Measurements from ENCODE around the gene MAGEL2. TPM values are rescaled to one million over a fixed set of nuclear protein-coding genes. Genes with fewer than 3 reads are reported as not detected.
"Not testable (repeated sequence)": the region's sequence is repeated elsewhere in the genome, so short reads cannot be mapped to it uniquely, and the experiment has no call there.

The MAGEL2 gene
- total RNA-seq, 1 experiment from 2014 or later = not detected

DNA sequence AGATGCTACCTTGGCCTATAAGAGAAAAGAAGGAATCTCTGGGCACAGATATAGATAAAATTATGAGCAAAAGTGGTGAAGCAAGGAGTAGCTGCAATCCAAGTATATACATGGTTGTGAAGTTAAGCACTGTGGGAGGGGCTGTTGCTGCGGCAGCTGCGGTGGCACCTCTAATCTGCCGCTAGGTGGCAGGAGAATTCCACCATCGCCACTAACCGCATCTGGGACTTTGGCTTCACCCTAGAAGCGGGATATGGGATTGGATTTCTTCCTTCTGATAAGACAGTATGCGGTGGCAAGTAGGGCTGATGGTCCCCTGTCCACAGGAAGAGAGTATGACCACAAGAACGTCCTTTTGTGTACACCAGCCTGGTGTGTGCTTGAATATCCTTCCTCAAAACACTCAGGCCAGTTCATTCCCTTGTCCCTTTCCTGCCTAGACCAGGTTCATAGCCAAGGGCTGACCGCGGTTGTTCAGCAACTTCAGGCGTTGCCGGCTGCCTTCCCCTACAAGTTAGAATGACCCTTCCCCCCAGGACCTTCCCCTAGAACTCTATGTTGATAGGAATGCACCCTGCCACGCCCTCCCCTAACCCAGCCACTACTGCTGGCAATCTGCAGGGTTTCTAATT, 5.1 kb downstream of the MAGEL2 start:
- no peaks in the 10 kb centered on the region for H3K9me3 ChIP-seq
- H3K36me3 ChIP-seq = no peaks in the 10 kb centered on the region
- no peak overlapping the region for H3K4me3 ChIP-seq
- H3K27me3 ChIP-seq = no peaks in the 10 kb centered on the region
- peak; percentile 50 for DNase-seq

DNA sequence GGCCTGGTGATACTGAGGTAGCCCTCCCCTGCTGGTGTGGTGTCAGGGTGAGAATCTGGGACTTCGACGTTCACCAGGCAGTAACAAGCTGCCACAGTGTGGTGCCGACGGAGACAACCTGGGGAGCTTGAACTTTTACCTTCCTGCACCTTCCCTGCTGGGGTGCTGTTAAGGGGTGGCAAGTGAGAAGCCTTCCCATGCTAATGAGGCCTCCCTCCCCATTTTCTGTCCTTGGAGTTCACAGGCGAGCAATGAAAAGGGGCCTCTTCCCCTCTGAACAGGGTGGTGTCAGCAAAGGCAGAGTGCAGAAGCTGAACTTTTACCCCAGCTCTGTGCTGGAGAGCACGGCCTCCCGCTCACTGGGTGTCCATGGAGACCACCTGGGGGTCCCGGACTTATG, 13.5 kb downstream of the MAGEL2 start:
- no peaks in the 10 kb centered on the region for H3K9me3 ChIP-seq

DNA sequence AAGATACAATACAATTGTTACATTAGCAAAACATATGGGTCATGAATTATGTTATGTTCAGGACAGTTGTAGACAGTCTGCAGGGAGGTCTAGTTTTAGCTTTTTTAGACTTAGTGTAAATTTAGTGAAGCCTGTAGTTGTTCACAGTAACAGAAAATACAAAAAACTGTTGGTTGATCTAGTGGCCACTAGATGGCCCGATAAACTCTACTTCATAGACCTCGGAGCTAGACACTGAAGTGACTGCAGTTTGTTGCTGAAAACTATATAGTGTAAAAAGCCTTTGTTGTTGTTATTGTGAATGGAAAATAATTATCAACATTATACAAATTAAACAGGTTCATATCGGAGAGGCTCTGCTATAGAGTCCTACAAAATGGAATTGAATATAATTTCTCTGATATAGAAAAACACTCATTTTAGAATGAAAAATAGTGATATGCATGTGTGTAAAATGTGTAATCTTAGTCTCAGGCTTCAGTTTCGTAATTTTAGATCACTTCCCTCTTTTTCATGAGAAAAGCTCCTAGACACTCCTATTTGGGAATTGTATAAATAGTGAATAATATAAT, 18.3 kb downstream of the MAGEL2 start:
- DNase-seq = no peak
- Histone ChIP-seq H3K36me3 (no peaks in the 10 kb centered on the region), H3K9me3 (no peaks in the 10 kb centered on the region), H3K27me3 (peaks cover 4% of the 10 kb centered on the region; the same call in 1 of the 2 replicates), H3K4me3 (no peak overlapping the region)

More for the DNA sequence above, 13.5 kb downstream of the MAGEL2 start:
- no peak for DNase-seq
- Histone ChIP-seq H3K36me3 (no peaks in the 10 kb centered on the region), H3K4me3 (no peak overlapping the region), H3K27me3 (no peaks in the 10 kb centered on the region)

DNA sequence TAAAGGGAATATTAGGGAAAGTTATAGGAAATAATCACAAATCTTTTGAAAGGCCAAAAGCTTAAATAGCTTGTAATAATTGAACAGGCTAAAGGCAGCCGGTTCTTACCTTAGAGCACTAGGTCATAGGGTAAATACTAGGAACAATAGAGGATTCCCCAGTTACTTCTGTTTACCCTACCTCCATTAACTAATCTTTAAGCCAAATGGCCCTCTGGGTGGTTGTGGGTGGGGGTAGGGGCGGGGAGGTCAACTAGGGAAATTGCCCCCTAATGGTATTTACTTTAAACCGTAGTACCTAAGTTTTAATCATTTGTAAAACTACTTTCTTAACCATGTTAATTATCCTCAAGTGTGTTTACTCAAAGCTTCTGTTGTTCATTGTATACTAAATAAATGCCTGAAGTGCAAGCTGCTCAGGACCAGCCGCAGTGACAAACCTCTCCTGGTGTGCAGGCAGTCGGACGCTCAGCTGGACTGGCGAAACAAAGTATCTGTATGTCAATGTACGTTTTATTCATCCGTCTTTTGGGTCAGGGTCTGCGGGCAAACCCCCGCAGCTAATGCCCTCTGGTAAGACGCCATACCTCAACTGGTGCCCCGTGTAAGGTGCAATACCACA, 18.9 kb downstream of the MAGEL2 start:
- Histone ChIP-seq H3K36me3 (no peaks in the 10 kb centered on the region), H3K4me3 (no peak overlapping the region), H3K27me3 (peaks cover 4% of the 10 kb centered on the region; the same call in 1 of the 2 replicates), H3K9me3 (no peaks in the 10 kb centered on the region)
- DNase-seq = no peak

DNA sequence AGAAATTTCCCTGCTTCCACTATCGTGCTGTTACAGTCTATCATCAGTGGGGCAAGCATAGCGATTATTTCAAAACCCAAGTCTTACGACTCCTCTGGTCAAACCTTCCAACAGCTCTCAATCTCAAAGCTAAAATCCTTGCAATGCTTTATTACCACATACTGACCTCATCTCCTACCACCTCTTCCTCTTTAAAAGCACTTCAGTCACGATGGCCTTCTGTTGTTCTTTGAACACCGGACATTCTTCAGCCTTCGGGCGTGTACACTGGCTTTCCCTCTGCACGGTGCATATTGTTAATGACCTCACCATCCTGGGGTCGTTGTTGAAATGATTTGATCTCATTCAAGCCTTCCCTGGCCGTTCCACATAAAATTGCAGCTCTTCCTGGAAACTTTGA, 31.1 kb downstream of the MAGEL2 start:
- no peak overlapping the region for H3K4me3 ChIP-seq
- DNase-seq = no peak

DNA sequence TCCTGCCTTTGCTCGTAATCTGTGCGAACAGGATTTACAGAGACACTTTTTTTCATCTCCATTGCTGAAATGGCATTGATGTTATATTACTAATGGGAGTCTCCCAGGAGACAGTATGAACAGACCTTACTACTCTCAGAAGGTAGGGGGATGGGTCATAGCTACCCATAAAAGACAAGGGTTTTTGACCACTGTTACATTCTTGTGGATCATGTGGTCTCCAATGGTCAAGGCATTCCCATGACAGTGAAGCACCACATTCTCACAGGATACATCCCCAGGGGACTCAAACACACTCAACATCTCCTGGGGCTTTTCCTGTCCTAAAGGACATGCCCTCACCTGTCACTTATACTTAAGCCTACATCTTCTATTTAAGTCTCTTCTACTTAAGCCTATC, 41.4 kb downstream of the MAGEL2 start:
- no peak for DNase-seq
- Histone ChIP-seq H3K4me3 (no peak overlapping the region), H3K9me3 (no peaks in the 10 kb centered on the region), H3K36me3 (no peaks in the 10 kb centered on the region), H3K27me3 (no peaks in the 10 kb centered on the region)

More for the DNA sequence above, 31.1 kb downstream of the MAGEL2 start:
- Histone ChIP-seq H3K9me3 (no peaks in the 10 kb centered on the region), H3K36me3 (no peaks in the 10 kb centered on the region), H3K27me3 (no peaks in the 10 kb centered on the region)

DNA sequence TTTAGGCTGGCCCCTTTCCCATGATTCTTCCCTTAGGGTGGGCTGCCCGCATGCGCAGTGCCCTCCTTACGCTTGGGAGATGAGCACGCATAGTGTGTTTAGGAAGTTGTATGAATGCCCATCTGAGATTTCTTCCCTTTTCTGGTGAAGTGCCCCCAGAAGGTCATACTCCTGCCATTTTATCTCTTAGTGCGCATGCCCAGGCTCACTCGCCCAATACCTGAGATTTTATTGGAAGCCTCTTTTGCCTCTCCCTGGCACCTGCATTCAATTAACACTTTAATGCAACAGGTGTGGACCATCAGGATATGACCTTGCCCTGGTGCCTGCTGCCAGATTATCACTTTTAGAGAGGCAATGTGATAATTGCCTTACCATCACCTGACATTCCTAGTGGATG, 45.5 kb downstream of the MAGEL2 start:
- no peaks in the 10 kb centered on the region for H3K27me3 ChIP-seq
- no peak overlapping the region for H3K4me3 ChIP-seq
- DNase-seq = no peak
- no peaks in the 10 kb centered on the region for H3K9me3 ChIP-seq
- no peaks in the 10 kb centered on the region for H3K36me3 ChIP-seq

DNA sequence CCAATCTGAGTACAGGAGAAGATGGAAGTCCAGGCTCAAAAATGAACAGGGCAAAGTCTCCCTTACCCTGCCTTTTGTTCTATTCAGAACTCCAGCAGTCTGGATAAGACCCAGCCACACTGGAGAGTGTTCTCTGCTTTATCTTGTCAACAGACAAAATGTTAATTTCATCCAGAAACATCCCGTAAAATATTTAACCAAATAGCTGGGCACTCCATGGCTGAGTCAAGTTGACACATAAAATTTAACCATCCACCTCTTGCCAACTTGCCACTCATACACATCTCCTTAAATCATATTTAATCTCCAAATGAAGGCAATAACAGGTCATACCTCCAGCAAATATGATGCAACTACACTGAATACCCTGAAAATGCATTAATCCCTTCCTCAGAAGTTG, 48.6 kb downstream of the MAGEL2 start:
- Histone ChIP-seq H3K9me3 (no peaks in the 10 kb centered on the region), H3K4me3 (no peak overlapping the region), H3K36me3 (no peaks in the 10 kb centered on the region), H3K27me3 (no peaks in the 10 kb centered on the region)
- DNase-seq = no peak

DNA sequence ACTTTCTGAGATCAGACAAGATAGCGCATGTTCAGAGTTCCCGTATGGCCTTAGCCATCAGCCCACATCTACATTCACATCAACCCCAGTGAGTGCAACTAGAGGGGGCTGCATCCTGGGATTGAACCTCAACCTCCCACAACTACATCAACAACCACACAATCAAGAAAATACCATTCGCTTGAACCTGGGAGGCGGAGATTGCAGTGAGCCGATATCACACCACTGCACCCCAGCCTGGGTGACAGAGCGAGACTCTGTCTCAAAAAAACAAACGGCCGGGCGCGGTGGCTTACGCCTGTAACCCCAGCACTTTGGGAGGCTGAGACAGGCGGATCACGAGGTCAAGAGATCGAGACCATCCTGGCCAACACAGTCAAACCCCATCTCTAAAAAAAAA, 50.4 kb downstream of the MAGEL2 start:
- H3K9me3 ChIP-seq = not testable (repeated sequence)

DNA sequence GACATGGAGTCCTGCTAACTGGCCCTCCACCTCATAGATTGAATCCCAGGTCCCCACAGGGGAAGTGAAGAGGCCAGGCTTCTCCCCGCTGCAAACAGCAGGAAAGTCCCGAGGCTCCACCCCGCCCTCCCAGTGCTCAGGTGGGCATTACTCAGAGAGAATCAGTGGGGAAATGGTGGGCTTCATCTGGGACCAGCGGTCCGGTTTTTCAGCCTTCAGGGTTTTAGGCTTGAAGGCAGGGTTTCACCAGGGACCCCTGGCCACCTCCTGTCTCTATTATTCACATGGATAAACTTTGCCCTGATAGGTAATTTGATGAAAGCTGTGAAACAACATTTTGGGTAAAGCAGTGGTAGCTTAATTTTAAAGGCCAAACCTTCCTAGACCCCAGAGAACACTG, 50.9 kb downstream of the MAGEL2 start:
- H3K36me3 ChIP-seq = no peaks in the 10 kb centered on the region
- no peak overlapping the region for H3K4me3 ChIP-seq
- H3K27me3 ChIP-seq = no peaks in the 10 kb centered on the region
- no peak for DNase-seq
- H3K9me3 ChIP-seq = no peaks in the 10 kb centered on the region

More for the DNA sequence above, 50.4 kb downstream of the MAGEL2 start:
- H3K4me3 ChIP-seq, H3K36me3 ChIP-seq, H3K27me3 ChIP-seq, DNase-seq: not testable (repeated sequence)

DNA sequence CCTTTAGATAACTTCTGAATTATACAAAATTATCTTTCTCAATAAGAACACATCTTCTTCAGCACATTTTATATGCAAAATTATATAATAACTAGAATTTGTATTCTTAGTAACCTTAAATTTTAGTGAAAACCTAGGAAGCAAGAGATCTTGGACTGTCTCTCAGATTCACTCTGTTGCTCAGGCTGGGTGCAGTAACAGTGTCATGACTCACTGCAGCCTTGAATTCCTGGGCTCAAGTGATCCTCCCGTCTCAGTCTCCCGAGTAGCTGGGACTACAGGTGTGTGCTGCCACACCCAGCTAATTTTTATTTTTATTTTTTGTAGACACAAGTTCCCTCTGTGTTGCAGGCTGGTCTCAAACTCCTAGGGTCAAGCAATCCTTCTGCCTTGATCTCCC, 52.3 kb downstream of the MAGEL2 start:
- no peak overlapping the region for H3K4me3 ChIP-seq
- H3K36me3 ChIP-seq = no peaks in the 10 kb centered on the region
- no peaks in the 10 kb centered on the region for H3K9me3 ChIP-seq
- no peaks in the 10 kb centered on the region for H3K27me3 ChIP-seq
- no peak for DNase-seq

DNA sequence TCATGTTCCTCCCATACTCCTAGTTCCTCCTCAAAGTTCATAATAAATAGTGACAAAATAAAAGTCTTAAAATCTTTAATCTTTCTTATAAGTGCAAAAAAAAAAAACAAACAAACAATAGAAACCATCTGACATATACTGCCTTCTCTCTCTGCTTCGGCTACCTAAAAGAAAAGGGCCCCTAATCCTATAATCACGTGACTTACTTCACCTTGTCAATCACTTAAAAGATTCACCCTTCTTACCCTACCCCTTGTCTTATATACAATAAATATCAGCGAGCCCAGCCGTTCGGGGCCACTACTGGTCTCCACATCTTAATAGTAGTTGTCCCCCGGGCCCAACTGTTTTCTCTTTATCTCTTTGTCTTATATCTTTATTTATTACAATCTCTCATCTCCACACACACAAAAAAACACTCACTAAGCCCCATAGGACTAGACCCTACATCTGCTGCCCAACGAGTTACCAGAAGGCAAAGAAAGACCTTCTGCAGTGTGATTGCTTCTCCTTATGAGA, 53.4 kb downstream of the MAGEL2 start:
- Histone ChIP-seq H3K4me3 (no peak overlapping the region), H3K36me3 (no peaks in the 10 kb centered on the region), H3K9me3 (no peaks in the 10 kb centered on the region), H3K27me3 (no peaks in the 10 kb centered on the region)
- no peak for DNase-seq

Other genes with a start within 250 kb of the MAGEL2 start
- not detected in 2 replicates for gene GOLGA6L2, start 200.6 kb downstream of the MAGEL2 start, total RNA-seq (2014; rRNA removed; shearing (Covaris generic); ENCODE audit: low replicate concordance)
- gene MKRN3, start 82.2 kb downstream of the MAGEL2 start, total RNA-seq (2014; rRNA removed; shearing (Covaris generic); ENCODE audit: low replicate concordance) = 4.8 and 12.4 TPM in 2 replicates
- 42.0 and 43.3 TPM in 2 replicates for gene NDN, start 39.4 kb upstream of the MAGEL2 start, total RNA-seq (2014; rRNA removed; shearing (Covaris generic); ENCODE audit: low replicate concordance)

Data from MG63 (cell line).